ENCODE data around the gene GPSM1. TPM values are rescaled to one million over a fixed set of nuclear protein-coding genes. Genes with fewer than 3 reads are reported as not detected.

The GPSM1 gene
- total and polyA plus RNA-seq, 7 donors = 2.3 to 16.1 (median 5.0) TPM

DNA sequence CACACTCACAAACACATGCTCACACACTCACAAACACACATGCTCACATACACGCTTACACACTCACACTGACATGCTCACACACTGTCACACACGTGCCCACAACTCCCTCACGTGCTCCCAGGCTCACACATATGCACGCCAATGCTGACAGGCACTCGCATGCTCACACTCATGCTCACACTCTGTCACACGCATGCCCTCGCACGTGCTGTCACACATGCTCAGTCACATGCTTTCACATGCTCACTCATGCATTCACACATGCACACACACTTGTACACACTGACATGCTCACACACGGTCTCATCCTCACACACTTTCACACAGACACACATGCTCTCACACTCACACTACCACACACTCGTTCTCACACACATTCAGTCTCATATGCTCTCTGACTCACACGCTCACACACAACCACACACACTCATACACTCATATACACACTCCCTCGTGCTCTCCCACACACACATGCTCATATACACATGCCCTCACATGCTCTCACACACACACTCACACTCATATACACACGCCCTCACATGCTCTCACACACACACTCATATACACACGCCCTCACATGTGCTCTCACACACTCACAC, 33.8 kb upstream of the GPSM1 start:
- Histone ChIP-seq H3K4me1 (no peaks in the 10 kb centered on the region), H3K4me3 (no peak overlapping the region), H3K9me3 (no peaks in the 10 kb centered on the region), H3K36me3 (no peaks in the 10 kb centered on the region), H3K27me3 (peaks cover 4 to 59% (median 24%) of the 10 kb centered on the region in 3 donors), H3K27ac (no peak overlapping the region)
- TF ChIP-seq, protein P1, sequence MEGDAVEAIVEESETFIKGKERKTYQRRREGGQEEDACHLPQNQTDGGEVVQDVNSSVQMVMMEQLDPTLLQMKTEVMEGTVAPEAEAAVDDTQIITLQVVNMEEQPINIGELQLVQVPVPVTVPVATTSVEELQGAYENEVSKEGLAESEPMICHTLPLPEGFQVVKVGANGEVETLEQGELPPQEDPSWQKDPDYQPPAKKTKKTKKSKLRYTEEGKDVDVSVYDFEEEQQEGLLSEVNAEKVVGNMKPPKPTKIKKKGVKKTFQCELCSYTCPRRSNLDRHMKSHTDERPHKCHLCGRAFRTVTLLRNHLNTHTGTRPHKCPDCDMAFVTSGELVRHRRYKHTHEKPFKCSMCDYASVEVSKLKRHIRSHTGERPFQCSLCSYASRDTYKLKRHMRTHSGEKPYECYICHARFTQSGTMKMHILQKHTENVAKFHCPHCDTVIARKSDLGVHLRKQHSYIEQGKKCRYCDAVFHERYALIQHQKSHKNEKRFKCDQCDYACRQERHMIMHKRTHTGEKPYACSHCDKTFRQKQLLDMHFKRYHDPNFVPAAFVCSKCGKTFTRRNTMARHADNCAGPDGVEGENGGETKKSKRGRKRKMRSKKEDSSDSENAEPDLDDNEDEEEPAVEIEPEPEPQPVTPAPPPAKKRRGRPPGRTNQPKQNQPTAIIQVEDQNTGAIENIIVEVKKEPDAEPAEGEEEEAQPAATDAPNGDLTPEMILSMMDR (IDR thresholded peaks at IDR 0.05) = no peak
- TF ChIP-seq EP300 (IDR thresholded peaks at IDR 0.05) (no peak), POLR2AphosphoS5 (IDR thresholded peaks at IDR 0.05) (no peak), POLR2A (IDR thresholded peaks at IDR 0.05) (no peak)
- WGBS, 2 donors = 81 to 84% methylated on average over 14 of the region's 14 CpGs
- intact Hi-C loops (cut with DNase I) = no loop called here
- no peak for DNase-seq

DNA sequence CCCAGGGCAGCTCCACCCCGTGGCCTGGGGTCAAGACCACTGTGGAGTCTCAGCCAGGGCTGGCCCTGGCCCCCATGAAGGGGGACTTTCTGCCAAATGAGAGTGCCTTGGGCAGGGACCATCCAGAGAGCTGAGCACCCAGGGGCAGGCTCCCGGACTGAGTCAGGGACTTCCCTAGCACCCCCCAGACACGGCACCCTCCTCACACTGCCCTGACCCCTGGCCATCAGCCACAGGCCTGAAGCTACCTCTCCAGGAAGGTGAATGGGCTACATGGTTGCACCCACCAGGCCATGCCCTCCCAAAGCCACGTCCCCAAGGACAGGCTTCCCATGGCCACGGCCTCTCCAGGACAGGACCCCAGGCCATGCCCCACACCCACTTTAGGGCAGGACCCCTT, 32.9 kb upstream of the GPSM1 start:
- intact Hi-C loops (cut with DNase I) = no loop called here
- Histone ChIP-seq H3K27ac (no peak overlapping the region), H3K27me3 (peaks cover 4 to 54% (median 24%) of the 10 kb centered on the region in 3 donors), H3K9me3 (no peaks in the 10 kb centered on the region), H3K4me3 (no peak overlapping the region), H3K36me3 (no peaks in the 10 kb centered on the region), H3K4me1 (no peaks in the 10 kb centered on the region)
- TF ChIP-seq POLR2AphosphoS5 (IDR thresholded peaks at IDR 0.05) = no peak
- TF ChIP-seq, protein P1 (IDR thresholded peaks at IDR 0.05) = no peak
- TF ChIP-seq POLR2A (IDR thresholded peaks at IDR 0.05) = no peak
- TF ChIP-seq EP300 (IDR thresholded peaks at IDR 0.05) = no peak
- no peak for DNase-seq
- 76 to 86% methylated on average over 5 of the region's 5 CpGs for WGBS, 2 donors

DNA sequence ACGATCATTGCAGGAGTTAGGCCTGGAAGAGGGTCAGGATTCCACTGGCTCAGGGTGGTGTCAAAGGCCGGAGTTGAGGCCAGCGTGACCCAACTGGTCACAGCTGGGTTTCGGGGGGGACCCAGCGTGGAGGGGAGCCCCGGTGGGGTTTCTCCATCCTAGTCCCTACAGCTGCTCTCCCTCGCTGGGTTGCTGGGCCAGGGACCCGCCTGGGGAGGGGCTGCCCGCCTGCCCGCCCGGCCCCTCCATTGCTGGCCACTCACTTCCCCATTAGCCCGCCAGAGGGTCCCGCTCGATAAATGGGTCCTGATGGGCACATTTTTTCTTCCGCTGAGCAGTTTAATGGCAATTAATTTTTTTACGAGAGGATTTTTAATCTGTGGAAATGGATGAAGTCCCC, 32.3 kb upstream of the GPSM1 start:
- no peak for DNase-seq
- WGBS, 2 donors = 89 to 90% methylated on average over 16 of the region's 16 CpGs
- H3K4me3 ChIP-seq = no peak overlapping the region
- H3K27ac ChIP-seq = no peak overlapping the region
- no peaks in the 10 kb centered on the region for H3K36me3 ChIP-seq
- TF ChIP-seq, protein P1 (IDR thresholded peaks at IDR 0.05) = no peak
- no peak for TF ChIP-seq POLR2A (IDR thresholded peaks at IDR 0.05)
- TF ChIP-seq POLR2AphosphoS5 (IDR thresholded peaks at IDR 0.05) = no peak
- no peak for TF ChIP-seq EP300 (IDR thresholded peaks at IDR 0.05)
- H3K27me3 ChIP-seq = peaks cover 4 to 53% (median 23%) of the 10 kb centered on the region in 3 donors
- no peaks in the 10 kb centered on the region for H3K4me1 ChIP-seq
- no peaks in the 10 kb centered on the region for H3K9me3 ChIP-seq
- intact Hi-C loops (cut with DNase I) = no loop called here

DNA sequence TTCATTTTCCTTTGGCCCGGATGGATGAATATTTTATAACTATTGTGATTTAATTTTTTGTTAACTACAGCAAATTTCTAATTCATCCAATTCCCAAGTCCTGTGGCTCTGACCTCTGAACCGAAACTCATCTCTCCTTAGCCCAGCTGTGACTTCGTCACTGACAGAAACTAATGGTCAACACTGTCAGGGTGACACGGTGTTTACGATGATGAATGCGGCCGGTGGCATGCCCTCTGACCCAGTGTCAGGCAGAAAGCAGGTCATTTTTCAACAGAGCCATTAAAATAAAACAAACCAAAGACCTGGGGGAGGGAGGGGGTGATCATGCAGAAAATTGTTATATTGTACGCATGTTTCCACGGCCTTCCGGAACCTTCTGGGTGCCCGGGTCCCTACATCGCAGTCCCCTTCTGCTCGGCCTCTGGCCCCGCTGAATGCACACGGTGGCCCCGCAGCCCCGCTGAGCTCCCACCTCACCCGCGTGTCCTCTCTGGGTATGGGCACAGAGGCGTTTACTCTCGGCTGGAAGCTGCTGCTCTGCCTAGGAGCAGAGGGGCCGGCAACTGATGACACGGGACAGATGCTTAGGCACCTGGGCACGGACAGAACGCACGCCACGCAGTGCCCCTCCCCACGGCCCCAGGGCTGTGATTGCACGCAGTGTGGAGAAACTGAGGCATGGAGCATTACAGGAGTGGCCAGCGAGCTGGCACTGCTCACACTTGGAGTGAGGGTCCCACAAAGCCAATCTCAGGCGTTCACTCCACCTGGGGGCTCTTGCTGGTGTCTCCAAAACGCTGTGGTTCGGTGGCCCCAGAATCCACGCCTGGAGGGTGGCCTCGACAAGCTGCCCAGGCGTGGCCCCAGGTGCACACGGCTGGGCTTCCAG, 31.6 kb upstream of the GPSM1 start:
- Histone ChIP-seq H3K4me1 (no peaks in the 10 kb centered on the region), H3K27me3 (peaks cover 4 to 48% (median 15%) of the 10 kb centered on the region in 3 donors), H3K9me3 (no peaks in the 10 kb centered on the region), H3K4me3 (no peak overlapping the region), H3K27ac (no peak overlapping the region), H3K36me3 (no peaks in the 10 kb centered on the region)
- DNase-seq = no peak
- WGBS, 2 donors = 62 to 73% methylated on average over 37 of the region's 37 CpGs
- intact Hi-C loops (cut with DNase I) = no loop called here
- TF ChIP-seq POLR2AphosphoS5 (IDR thresholded peaks at IDR 0.05) = no peak
- no peak for TF ChIP-seq EP300 (IDR thresholded peaks at IDR 0.05)
- TF ChIP-seq POLR2A (IDR thresholded peaks at IDR 0.05) = no peak
- TF ChIP-seq, protein P1 (IDR thresholded peaks at IDR 0.05) = no peak

Measured in sigmoid colon (tissue), 7 donors.